Stimulated activated CD4-positive, alpha-beta T cell treated with anti-CD3 and anti-CD28 coated beads, Interleukin-4, amount 100 ng/mL, for 4 hours (primary cell): Measurements from ENCODE around the gene PPP1R13B.
"Not testable (repeated sequence)": the region's sequence is repeated elsewhere in the genome, so short reads cannot be mapped to it uniquely, and the experiment has no call there.

Experiments
- DNase-seq, 2 experiments: peaks; one replicate each; pipeline ENCODE4 v3.0.0-alpha.2; 2020

PPP1R13B gene

DNA sequence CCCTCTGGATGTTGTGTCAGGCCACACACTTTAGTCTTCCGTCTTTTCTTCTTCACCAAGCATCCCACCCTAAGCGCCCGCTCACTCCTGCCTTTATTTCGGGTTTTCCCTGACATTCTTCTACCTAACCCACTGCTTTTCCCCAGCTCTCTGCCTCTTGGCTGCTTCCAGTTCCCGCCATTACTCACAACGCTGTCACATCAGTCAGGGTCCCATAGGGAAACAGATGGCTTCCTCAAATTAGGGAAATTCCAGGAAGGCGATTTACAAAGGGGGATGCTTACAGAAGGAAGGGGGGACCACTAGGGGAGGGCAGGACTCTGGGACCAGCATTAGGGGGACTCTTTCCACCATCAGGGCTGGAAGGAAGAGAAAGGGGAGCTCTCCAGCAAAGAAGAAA is 9.2 kb upstream of the PPP1R13B start:
- DNase-seq, result no peak

GRCh38 chr14:103856105-103856504 is 8.7 kb upstream of the PPP1R13B start:
- DNase-seq, result no peak

DNA sequence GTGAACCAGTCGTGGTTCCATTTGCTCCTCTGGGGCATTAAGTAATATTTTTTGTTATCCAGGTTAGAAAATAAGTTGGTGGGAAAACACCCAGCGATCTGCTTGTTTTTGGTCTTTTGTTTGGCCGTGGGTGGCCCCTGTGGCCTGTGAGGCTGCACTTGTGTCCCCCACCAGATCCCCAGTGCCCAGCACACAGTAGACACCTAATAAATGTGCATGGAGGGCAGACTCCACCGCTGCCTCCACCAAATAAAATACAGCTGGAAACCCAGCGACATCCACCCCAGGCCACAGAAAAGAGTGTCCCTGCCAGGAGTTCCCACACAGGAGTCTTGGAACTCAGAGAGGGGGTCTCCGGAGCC is 8.3 kb upstream of the PPP1R13B start:
- DNase-seq, result no peak

DNA sequence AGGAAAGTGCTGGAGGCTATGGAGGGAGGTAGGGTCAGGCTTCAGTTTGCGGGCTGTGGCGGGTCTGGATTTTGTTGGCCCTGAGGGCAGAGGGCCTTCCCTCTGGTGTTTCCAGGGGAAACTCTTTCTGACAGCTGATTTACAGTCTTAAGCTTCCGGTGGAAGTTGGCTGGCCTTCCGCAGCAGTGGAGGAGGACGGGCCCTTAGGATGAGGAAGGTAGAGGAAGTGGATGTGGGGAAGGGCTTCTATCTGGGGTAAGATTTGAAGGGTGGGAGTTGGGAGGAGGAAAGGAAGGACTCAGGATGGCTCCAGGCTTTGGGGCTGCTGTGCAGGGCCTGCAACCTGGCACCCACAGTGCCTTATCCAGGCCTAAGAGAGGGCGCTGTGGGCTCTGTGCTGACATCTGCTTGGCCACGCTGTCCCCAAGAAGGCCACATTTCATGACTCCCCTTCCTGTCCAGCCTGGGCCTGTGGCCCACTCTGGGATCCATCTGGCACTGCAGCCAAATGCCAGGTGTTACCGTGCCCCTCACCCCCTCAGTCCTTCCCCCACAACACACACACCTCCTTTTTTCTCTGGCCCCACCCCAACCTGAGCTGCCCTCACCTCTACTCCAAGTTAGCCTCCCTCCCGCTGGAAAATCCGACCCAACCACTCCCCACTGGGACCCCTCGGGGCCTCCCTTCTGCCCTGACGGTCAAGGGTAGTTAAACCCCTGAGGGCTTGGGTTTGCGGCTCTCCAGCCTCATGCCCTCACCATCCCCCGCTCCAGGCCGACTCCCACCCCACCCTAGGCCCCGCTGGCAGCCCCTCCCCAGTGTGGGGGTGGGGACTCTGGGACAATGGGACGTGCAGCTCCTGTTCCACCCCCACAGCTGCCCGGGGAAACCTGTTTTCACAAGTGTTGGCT is 7.7 kb upstream of the PPP1R13B start:
- DNase-seq, result no peak

DNA sequence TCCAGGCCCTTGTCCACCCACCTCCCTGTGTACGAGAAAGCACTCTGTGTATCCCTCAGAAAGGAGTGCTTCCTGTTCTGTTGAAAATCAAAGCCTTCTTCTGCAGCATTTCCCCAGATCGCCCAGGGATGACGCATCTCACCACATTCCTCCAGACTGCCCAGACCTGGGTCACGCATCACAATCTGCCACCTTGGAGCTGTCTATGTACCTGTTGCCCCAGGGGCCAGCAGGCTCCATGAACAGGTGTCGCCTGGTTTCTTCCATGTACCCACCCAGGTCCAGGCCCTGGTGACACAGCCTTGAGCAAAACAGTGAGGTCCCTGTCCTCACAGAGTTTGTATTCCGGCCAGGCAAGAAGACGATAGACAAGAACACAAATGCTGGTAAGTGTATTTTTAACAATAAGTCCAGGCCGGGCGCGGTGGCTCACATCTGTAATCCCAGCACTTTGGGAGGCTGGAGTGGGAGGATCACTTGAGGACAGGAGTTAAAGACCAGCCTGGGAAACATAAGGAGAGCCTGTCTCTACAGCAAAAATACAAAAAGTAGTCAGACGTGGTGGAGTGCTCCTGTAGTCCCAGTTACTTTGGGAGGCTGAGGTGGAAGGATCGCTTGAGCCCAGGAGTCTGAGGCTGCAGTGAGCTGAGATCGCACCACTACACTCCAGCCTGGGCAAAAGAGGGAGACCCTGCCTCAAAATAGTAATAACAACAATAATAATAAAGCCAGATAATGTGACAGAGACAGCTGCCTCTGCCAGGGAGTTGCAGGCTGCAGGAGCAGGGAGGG is 6.8 kb upstream of the PPP1R13B start:
- no peak for DNase-seq

DNA sequence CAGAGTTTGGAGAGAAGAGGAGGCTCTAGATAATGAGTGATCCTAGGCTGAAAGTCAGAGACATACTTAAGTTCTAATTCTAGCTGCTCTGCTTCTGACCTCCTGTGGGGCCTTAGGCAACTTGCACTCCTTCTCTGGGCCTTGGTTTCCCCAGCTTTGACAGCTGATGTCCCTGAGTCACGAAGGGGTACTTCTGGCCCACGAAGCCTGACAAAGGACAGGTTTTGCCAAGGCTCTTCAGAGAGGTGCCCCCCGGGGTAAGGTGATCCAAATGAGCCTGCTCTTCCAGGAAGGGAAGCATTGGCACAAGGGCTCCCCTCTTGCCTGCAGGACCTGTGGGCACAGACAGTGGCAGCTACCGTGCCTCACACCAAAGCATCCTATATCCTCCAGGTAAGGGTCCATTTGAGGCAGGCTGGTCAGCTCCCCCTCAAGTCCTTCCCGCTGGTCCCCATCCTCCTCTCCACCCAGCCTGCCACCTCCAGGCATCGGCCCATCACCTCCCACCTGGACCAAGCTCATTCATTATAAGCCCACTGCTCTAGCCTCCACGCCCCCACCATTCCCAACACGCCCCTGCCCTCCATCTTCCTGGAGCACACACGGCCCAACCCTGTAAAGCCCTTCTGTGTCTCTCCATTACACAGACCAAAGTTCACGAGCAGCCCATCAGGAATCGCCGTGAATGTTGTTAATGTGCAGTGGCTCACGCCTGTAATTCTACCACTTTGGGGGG is 1.9 kb upstream of the PPP1R13B start:
- DNase-seq, result no peak

DNA sequence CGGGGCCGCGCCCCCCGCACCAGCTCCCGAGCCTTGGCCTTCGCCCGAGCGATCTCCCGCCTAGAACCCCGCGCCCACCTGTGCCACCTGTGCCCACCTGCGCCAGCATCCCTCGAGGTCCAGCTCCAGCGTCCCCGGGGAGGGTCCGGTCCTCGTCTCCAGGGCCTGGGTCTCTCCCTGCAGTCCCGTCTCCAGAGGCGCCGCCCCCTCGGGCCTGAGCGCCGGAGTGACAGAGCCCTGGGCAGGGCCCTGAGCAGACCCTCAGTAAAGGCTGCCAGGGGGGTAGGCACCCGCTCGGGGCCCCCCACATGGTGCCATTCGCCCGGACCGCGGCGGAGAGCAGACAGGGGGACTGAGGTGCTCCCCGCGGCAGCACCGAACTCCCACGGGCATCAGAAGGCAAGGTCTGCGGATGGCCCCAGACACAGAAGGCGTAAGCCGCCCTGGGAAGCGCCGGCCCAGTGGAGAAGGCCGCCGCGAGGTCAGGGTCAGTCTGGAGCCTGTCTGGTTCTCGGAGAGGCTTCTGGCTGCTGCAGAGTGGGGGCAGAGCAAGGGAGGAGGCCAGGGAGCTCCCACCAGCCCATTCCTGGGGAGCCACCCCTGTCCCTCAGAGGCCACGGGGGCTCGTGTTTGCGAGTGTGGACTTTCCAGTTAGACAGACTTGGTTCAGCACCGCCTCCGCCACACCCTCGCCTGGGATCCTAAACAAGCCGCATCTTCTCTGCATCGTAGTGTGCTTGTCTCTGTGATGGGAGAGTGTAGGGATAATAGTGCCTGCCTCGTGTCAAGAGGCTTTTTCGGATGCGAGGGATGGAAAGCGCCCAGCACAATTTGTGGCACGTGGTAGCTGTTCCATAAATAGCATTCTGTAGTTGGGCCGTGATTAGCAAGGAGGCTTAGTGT is 1.1 kb upstream of the PPP1R13B start:
- no peak for DNase-seq

DNA sequence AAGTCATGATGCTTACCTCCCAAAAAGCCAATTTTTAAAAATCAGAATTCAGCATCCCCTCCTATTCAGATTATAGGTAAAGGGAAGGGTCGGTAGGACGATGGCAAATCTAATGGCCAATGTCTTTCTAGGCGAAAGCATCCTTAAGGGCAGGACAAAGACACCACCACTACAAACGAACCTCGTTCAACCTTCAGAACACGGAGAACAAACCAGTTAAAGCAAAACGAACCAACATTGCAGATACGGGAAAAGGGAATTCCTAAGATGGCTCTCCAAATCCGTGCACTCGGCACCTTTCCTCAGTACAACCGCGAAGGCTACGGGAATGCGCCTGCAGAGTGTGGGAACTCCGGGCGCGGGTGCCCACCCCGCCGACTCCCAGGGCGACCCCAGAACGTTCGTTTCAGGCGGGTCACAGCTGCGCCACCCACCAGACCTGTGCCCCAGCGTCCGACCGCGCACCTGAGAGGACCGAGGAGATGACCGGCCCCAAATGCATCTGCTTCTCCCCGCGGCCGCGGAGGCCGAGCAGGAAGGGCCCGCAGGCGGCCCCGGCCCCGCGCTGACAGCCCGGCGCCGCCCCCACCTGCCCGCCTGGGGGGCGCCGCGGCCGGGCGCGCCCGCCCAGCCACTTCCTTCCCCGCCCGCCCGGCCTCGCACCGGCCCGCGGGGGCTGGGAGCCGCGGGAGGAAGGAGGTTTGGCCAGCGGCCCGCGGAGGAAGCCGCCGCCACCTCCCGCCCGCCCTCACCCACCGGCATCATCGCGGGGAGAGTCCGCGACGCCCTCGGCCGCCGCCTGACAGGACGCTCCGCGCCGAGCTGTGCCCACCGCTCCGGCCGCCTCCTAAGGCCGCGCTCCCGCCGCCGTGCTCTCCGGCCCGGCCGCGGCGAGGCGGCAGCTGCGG is 578 bp downstream of the PPP1R13B start:
- peak in 1 of 2 experiments; percentile 27 for DNase-seq

DNA sequence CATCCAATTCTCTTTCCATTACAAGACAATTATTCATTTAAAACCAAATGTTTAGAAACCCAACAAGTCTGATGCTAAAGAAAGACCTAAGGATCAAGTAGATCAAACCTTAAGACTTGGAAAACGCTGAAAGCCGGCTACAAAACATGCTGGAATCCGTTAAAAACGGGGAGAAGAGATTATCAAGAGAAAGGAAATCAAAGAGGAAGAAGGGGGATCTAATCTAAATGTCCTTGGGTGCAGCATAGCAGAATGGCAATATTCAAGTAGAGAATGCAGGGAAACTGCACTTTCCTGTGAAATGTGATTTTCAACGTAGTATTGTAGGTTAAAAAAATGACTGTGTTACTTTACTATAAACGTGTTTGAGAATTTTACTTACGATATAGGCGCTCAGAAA is 1.3 kb downstream of the PPP1R13B start:
- DNase-seq, result no peak

DNA sequence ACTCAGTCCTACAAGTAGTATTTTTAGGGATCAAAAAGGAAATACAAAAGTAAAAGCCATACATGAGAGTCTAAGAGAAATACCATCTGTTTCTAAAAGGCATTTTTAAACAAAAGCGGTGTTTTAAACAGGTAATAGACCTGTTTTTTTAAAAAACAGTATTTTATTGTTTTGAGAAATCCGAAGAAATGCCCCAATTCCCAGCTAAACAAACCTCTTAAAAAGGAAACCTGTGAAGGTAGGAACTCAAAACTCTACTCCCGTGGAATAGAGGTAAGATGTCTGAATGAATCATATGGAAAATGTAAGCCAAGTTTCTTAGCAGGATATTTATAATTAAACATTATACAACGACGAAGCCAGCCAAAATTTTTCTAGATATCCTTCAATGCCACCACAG is 2.0 kb downstream of the PPP1R13B start:
- DNase-seq, result no peak

DNA sequence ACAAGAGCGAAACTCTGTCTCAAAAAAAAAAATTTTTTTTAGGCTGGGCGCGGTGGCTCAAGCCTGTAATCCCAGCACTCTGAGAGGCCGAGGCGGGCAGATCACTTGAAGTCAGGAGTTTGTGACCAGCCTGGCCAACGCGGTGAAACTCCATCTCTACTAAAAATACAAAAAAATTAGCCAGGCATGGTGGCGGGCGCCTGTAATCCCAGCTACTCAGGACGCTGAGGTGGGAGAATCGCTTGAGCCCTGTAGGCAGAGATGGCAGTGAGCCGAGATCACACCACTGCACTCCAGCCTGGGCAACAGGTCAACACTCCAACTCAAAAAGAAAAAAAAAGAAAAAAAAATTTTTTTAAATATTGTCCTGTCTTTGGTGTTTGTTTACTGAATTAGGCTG is 6.1 kb downstream of the PPP1R13B start:
- not testable (repeated sequence) for DNase-seq

DNA sequence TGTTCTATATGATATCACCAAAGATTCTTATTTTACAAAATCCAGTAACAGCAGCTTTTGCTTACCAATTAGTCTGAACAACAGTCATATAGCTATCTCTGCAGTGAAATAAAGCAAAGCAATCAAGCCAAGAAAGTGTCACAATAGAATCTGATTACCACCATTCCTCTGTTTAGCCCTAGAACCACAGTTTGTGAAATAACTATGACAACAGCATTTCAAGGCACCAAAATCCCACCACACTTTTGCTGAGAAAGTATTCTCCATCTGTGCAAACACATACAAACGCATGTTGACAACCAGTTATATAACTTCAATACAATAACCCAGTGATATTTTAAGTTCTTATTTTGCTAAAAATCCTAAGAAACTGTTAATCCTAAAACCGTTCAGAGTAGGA is 7.4 kb downstream of the PPP1R13B start:
- no peak for DNase-seq

DNA sequence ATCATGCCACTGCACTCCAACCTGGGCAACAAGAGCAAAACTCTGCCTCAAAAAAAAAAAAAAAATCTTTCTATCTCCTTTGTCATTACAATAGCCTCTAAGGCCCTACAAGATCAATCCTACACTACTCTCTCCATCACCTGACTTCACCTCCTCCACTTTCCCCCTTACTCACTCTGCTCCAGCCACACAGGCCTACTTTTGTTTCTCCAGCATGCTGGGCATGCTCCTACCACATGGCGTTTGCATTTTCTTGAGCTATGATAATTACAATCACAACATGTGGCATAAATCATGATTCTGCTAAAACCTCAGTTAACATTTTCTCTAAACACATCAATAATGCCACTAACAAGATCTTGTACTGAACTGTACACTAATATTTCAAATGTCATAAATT is 7.8 kb downstream of the PPP1R13B start:
- no peak for DNase-seq

GRCh38 chr14:103838117-103838516 is 9.3 kb downstream of the PPP1R13B start:
- DNase-seq, result no peak

GRCh38 chr14:103836976-103837725 is 10.2 kb downstream of the PPP1R13B start:
- DNase-seq, result no peak

DNA sequence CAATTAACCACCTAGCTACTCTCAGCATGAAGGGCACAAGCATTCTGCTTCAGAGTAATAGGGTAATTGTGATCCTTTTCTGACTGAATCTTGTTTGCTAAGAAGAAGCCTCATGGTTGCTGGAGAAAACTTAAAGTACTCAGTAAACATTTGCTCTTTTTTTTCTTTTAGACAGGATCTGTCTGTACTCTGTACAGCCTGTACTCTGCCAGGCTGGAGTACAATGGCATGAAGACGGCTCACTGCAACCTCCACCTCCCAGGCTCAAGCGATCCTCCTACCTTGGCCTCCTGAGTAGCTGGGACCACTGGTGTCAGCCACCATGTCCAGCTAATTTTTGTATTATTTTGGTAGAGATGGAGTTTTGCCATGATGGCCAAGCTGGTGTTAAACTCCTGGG is 12.4 kb downstream of the PPP1R13B start:
- DNase-seq, result no peak

- DNase-seq, result no peak
Measured at GRCh38 chr14:103833711-103834110, 13.7 kb downstream of the PPP1R13B start.

DNA sequence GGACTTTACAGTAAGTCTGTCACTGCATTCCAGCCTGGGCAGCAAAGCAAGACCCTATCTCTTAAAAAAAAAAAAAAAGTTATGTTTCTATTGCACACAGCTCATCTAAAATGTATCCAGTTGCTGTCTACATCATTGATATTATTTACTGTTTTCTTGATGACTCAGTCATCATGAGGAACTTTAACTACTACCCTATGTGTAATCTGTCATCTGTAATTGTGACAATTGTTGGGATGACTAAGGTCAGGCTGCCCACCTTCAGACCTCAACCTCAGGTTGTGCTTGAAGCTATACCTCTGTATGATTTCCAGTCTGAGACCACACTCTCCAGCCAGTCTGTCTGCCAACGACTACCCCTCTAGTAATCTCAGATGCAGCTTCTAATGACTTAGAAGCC is 15.3 kb downstream of the PPP1R13B start:
- DNase-seq, result no peak

DNA sequence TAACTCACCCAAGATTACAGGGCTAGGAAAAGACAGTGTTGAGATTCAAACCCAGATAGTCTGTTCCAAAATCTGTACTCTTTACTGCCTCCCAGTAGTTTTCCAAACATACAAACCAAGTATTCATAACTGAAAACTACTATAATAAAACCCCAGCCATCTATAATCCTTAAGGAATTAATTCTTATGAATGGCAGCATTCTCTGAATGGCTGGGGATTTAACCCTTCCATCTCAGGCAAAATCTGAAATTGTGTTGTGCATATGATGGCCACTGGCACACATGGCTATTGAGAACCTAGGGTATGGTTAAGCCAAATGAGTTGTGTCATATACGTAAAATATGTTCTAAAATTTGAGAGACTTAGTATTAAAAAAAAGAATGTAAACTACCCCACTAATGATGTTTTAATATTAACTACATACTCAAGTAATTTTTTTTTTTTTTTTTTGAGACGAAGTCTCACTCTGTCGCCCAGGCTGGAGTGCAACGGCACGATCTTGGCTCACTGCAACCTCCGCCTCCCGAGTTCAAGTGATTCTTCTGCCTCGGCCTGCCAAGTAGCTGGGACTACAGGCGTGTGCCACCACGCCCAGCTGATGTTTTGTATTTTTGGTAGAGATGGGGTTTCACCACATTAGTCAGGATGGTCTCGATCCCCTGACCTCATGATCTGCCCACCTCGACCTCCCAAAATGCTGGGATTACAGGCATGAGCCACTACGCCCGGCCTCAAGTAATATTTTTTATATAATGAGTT is 16.7 kb downstream of the PPP1R13B start:
- no peak for DNase-seq
